Stimulated activated CD4-positive, alpha-beta T cell treated with anti-CD3 and anti-CD28 coated beads, Interleukin-12 subunit alpha, Interleukin-12 subunit beta, amount 100 ng/mL, for 24 hours (primary cell): ENCODE measurements around the gene PRKAG2.

ENCODE experiments used
- DNase-seq, 2 experiments: peaks; one replicate each; pipeline ENCODE4 v3.0.0-alpha.2; 2020; ENCODE audit warnings: low read depth in 2 of 2

Gene PRKAG2

DNA sequence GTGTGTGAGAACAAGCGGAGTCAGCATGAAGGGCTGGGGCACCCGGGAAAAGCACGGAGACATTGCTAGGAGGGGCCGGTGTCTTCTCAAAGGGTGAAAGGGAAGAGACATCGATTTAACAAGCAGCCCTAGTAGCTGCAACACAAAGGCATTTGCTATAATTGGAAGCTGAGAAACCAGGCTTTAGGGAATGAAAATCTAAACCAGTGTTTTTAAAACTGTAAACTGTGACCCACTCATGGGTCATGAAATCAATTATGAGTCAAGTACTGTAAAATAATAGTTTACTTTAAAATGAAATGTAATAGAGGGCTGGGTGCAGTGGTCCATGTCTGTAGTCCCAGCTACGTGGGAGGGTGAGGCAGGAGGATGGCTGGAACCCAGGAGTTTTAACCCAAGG lies 228.5 kb downstream of the PRKAG2 start:
- no peak for DNase-seq

GRCh38 chr7:151647874-151648273 lies 229.0 kb downstream of the PRKAG2 start:
- no peak for DNase-seq

- DNase-seq: no peak
Measured at GRCh38 chr7:151647006-151647405, 229.9 kb downstream of the PRKAG2 start.

DNA sequence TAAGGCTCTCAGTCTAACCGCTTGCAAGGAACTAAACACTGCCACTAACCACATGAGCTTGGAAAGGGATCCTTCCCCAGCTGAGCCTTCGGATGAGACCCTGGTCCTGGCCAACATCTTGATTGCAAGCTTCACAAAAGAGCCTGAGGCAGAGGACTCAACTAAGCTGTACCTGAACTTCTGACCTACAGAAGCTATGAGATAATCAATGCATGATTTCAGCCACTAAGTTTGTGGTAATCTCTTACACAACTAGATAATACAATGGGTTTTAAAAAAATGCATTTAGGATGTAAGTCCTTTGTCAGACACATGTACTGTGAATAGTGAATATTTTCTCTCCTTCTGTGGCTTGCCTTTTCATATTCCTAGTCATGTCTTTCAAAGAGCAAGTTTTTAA lies 231.6 kb downstream of the PRKAG2 start:
- DNase-seq: no peak

GRCh38 chr7:151644554-151644953 lies 232.4 kb downstream of the PRKAG2 start:
- DNase-seq: no peak

- DNase-seq: no peak
Measured at GRCh38 chr7:151642746-151643145, 234.2 kb downstream of the PRKAG2 start.

GRCh38 chr7:151641587-151641986 lies 235.3 kb downstream of the PRKAG2 start:
- DNase-seq: no peak

DNA sequence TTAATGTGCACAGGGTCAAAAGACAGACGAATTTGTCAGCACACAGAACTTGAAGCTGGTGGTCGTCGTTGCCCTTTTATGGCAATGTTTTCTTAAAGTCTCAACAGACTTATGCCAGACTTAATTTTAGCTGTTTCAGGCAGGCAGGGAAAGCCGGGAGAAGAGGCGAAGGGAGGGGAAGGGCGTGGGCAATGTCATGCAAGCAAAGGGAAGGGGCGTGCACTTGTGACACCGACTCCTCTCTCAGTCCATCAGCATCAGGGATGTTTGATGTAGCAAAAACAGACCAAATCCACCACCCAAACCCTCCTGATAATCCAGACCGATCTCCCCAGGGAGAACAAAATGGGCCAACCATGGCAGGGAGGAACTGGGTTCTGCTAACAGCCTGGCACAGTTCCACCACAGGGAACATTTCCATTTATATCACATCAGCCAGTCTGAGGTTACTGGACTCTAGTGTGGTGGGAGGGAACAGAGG lies 239.1 kb downstream of the PRKAG2 start:
- no peak for DNase-seq

GRCh38 chr7:151634643-151635042 lies 242.3 kb downstream of the PRKAG2 start:
- no peak for DNase-seq

- no peak for DNase-seq
Measured at GRCh38 chr7:151633516-151633812, 243.5 kb downstream of the PRKAG2 start.

DNA sequence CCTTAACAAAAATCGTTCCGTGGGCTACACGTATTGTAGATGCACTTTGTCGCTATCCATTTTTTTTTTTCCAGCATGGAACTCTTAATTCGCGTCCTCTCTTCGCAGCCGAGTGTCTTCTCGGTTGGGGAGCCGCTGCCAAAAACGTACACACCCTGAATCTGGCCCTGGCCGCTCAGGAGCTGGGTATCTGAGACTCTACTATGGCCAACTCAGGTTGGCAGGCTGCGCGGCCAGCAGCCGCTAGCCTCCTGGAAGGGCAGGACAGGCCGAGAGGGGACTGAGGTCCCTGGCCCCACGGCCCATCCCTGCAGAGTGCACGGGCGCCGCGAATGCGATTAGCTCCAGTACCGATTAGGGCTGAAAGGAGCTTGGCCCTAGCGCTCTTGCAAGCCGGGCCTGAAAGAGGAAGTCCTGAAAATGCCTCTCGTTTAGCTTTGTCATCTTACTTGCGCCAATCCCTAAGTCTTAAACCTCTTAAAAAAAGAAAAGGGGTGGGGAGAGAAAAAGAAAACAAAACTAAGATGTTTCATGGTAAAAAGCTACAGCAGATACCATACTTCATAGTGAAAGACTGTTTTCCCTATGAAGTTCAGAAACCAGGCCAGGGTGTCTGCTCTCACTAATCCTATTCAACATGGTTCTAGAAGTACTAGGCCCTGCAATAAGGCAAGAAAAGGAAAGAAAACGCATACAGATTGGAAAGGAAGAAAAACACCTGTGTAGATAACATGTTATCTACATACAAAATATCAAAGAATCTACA lies 244.0 kb downstream of the PRKAG2 start:
- DNase-seq: peak; percentile 29 to 39

- DNase-seq: peak; percentile 70 to 80
Measured at GRCh38 chr7:151631953-151632749, 244.8 kb downstream of the PRKAG2 start.

GRCh38 chr7:151631570-151631952 lies 245.4 kb downstream of the PRKAG2 start:
- no peak for DNase-seq

DNA sequence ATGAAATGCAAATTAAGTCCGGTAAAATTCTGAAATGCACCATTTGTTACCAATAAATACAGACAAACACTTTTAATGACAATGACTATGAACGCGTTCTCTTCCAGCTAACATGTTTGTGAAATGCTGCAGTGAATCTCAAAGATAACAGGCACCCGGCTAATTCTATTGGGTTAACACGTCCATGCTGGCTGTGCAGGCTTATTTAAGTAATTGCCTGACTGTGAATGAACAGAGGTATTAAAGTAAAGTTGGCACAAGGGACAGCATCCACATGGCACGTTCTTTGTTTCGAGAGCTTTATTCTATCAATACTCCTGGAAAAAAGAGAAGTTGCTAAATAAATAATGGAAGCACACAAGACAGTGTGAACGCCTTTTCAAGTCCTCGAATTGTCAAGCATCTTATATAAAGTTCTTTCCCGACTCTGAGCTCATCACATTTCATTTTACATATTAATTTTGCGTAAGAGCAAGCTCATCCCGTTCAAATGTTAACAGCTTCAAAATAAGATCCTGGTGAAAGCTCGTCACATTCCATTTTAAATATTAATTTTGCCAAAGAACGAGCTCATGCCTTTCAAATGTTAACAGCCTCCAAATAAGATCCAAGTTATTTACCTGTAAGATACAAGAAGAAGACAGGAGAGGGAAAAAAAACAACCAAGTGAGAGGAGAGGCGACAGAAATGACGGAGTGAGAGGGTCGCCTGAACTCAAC lies 245.9 kb downstream of the PRKAG2 start:
- DNase-seq: no peak

DNA sequence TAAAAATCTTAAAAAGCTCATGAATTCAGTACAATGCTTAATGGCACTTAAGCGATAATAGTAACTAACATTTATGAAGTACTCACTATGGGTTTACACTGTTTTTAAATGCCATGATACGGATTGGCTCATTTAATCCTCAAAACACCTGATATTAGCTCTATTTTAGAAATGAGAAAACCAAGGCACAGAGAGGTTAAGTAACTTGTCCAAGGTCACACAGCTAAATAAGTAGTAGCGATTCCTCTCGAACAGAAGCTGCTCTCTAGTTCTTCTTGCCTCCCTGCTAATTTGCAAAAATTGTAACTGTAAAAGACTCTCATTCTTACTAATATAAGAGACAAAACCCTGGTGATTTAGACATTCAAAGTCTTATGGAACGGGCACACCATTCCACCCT lies 246.6 kb downstream of the PRKAG2 start:
- no peak for DNase-seq

GRCh38 chr7:151629713-151630272 lies 247.1 kb downstream of the PRKAG2 start:
- no peak for DNase-seq

- DNase-seq: no peak
Measured at GRCh38 chr7:151628846-151629604, 247.9 kb downstream of the PRKAG2 start.

DNA sequence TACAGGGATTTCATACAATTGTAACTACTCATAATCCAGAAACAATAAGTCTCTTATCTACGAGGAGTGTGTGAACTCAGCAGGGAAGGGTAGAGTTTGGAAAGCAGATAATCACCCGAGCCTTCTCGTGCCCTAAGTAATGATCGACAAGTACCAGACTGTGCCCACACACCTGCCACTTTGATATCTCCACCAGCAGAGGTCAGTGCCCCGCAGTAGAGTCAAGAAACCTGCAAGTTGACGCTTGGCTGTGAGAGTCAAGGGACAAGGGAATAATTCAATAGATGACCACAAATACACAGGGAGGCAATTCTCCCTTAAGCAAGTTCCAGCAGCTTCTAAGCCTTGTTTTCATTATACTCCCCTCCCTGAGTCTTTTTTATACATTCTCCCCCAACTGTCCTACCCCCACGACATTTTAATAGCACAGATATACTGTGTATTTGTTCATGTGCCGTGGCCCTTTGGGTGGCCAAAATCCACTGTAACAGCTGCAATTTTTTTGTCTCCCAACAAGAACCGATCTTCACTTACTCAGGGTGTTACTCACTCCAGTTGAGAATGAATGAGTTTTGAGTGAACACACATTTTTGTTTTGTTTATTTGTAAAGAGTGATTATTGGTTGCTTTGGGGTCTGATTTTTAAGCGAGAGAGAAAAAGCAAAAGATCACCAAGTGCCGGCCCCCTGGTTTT lies 250.3 kb downstream of the PRKAG2 start:
- no peak for DNase-seq

- DNase-seq: no peak
Measured at GRCh38 chr7:151625606-151626005, 251.3 kb downstream of the PRKAG2 start.

GRCh38 chr7:151624246-151624928 lies 252.5 kb downstream of the PRKAG2 start:
- DNase-seq: no peak
